Activated naive CD4-positive, alpha-beta T cell treated with anti-CD3 and anti-CD28 coated beads, Interleukin-2, amount 50 U/mL, for 24 hours (primary cell): ENCODE data around the gene UTP18.
A peak's percentile ranks its signal among the peaks of the same experiment; 100 is the strongest.
"Not testable (repeated sequence)": the region's sequence is repeated elsewhere in the genome, so short reads cannot be mapped to it uniquely, and the experiment has no call there.

Experiments used
- H3K27ac Mint-ChIP-seq: one replicate; pipeline ENCODE4 v1.8.0; 2021; ENCODE audit warnings: mild to moderate bottlenecking, mixed read lengths
- H3K27me3 Mint-ChIP-seq: one replicate; pipeline ENCODE4 v1.8.0; 2021; ENCODE audit warnings: mixed read lengths
- H3K36me3 Mint-ChIP-seq: one replicate; pipeline ENCODE4 v1.8.0; 2021; ENCODE audit warnings: mixed read lengths
- H3K4me1 Mint-ChIP-seq: one replicate; pipeline ENCODE4 v1.8.0; 2021; ENCODE audit warnings: mixed read lengths
- H3K4me3 Mint-ChIP-seq: one replicate; pipeline ENCODE4 v1.8.0; 2021; ENCODE audit warnings: mild to moderate bottlenecking, mixed read lengths
- H3K9me3 Mint-ChIP-seq: one replicate; pipeline ENCODE4 v1.8.0; 2021; ENCODE audit warnings: mixed read lengths

Gene UTP18

GRCh38 chr17:51250314-51250840 lies 10.0 kb upstream of the UTP18 start:
- Mint-ChIP-seq H3K9me3 (no peaks in the 10 kb centered on the region), H3K36me3 (peaks cover 25% of the 10 kb centered on the region), H3K27ac (no peak overlapping the region), H3K4me3 (no peak overlapping the region), H3K4me1 (peaks cover 32% of the 10 kb centered on the region), H3K27me3 (no peaks in the 10 kb centered on the region)

GRCh38 chr17:51251010-51251409 lies 9.3 kb upstream of the UTP18 start:
- Mint-ChIP-seq H3K4me3 (no peak overlapping the region), H3K9me3 (no peaks in the 10 kb centered on the region), H3K27ac (no peak overlapping the region), H3K36me3 (peaks cover 25% of the 10 kb centered on the region), H3K27me3 (no peaks in the 10 kb centered on the region), H3K4me1 (peaks cover 36% of the 10 kb centered on the region)

- Mint-ChIP-seq H3K27ac (no peak overlapping the region), H3K4me3 (peak overlapping the region; percentile 47), H3K9me3 (no peaks in the 10 kb centered on the region), H3K4me1 (peaks cover 65% of the 10 kb centered on the region), H3K27me3 (no peaks in the 10 kb centered on the region), H3K36me3 (peaks cover 23% of the 10 kb centered on the region)
Measured at GRCh38 chr17:51255673-51256072, 4.7 kb upstream of the UTP18 start.

GRCh38 chr17:51256101-51256500 lies 4.2 kb upstream of the UTP18 start:
- peaks cover 20% of the 10 kb centered on the region for H3K36me3 Mint-ChIP-seq
- H3K9me3 Mint-ChIP-seq: no peaks in the 10 kb centered on the region
- H3K27me3 Mint-ChIP-seq: no peaks in the 10 kb centered on the region
- H3K27ac Mint-ChIP-seq: no peak overlapping the region
- H3K4me3 Mint-ChIP-seq: peak overlapping the region; percentile 47
- H3K4me1 Mint-ChIP-seq: peaks cover 61% of the 10 kb centered on the region

- Mint-ChIP-seq H3K9me3 (no peaks in the 10 kb centered on the region), H3K27ac (no peak overlapping the region), H3K4me3 (peak overlapping the region; percentile 90), H3K4me1 (peaks cover 67% of the 10 kb centered on the region), H3K36me3 (peaks cover 21% of the 10 kb centered on the region), H3K27me3 (no peaks in the 10 kb centered on the region)
Measured at GRCh38 chr17:51257150-51258081, 2.9 kb upstream of the UTP18 start.

- H3K27ac Mint-ChIP-seq: peak overlapping the region; percentile 84
- H3K9me3 Mint-ChIP-seq: no peaks in the 10 kb centered on the region
- peaks cover 70% of the 10 kb centered on the region for H3K4me1 Mint-ChIP-seq
- H3K4me3 Mint-ChIP-seq: peak overlapping the region; percentile 90
- H3K36me3 Mint-ChIP-seq: peaks cover 21% of the 10 kb centered on the region
- no peaks in the 10 kb centered on the region for H3K27me3 Mint-ChIP-seq
Measured at GRCh38 chr17:51258756-51259563, 1.4 kb upstream of the UTP18 start.

GRCh38 chr17:51259564-51260236 lies 646 bp upstream of the UTP18 start, which contains the start of gene MBTD1:
Gene MBTD1 (minus strand): TSS chr17:51260049. CDS start chr17:51225161, 34,888 bp downstream.
- H3K4me1 Mint-ChIP-seq: peaks cover 62% of the 10 kb centered on the region
- peak within 1 kb of the TSS; percentile 98 for H3K27ac Mint-ChIP-seq
- peaks cover 21% of the 10 kb centered on the region for H3K36me3 Mint-ChIP-seq
- no peaks in the 10 kb centered on the region for H3K27me3 Mint-ChIP-seq
- no peaks in the 10 kb centered on the region for H3K9me3 Mint-ChIP-seq
- H3K4me3 Mint-ChIP-seq: peak within 1 kb of the TSS; percentile 90

- Mint-ChIP-seq H3K4me1 (peaks cover 65% of the 10 kb centered on the region), H3K4me3 (peak overlapping the region; percentile 90), H3K9me3 (no peaks in the 10 kb centered on the region), H3K27me3 (no peaks in the 10 kb centered on the region), H3K27ac (peak overlapping the region; percentile 36), H3K36me3 (peaks cover 27% of the 10 kb centered on the region)
Measured at GRCh38 chr17:51261024-51261963, 948 bp downstream of the UTP18 start.

- peaks cover 55% of the 10 kb centered on the region for H3K4me1 Mint-ChIP-seq
- no peaks in the 10 kb centered on the region for H3K9me3 Mint-ChIP-seq
- H3K36me3 Mint-ChIP-seq: peaks cover 27% of the 10 kb centered on the region
- H3K27me3 Mint-ChIP-seq: no peaks in the 10 kb centered on the region
- H3K27ac Mint-ChIP-seq: peak overlapping the region; percentile 82
- peak overlapping the region; percentile 83 for H3K4me3 Mint-ChIP-seq
Measured at GRCh38 chr17:51263006-51263405, 2.7 kb downstream of the UTP18 start.

- H3K36me3 Mint-ChIP-seq: peaks cover 32% of the 10 kb centered on the region
- H3K4me1 Mint-ChIP-seq: peaks cover 51% of the 10 kb centered on the region
Measured at GRCh38 chr17:51264466-51264865, 4.1 kb downstream of the UTP18 start.

GRCh38 chr17:51269991-51270390 lies 9.6 kb downstream of the UTP18 start:
- Mint-ChIP-seq H3K36me3 (peaks cover 24% of the 10 kb centered on the region), H3K9me3 (no peaks in the 10 kb centered on the region), H3K27ac (no peak overlapping the region), H3K27me3 (no peaks in the 10 kb centered on the region), H3K4me3 (no peak overlapping the region), H3K4me1 (peaks cover 58% of the 10 kb centered on the region)

More at GRCh38 chr17:51264466-51264865, 4.1 kb downstream of the UTP18 start:
- H3K9me3 Mint-ChIP-seq, H3K27me3 Mint-ChIP-seq: not testable (repeated sequence)
- H3K4me3 Mint-ChIP-seq: peak overlapping the region; percentile 47
- peak overlapping the region; percentile 30 for H3K27ac Mint-ChIP-seq

GRCh38 chr17:51270636-51271035 lies 10.3 kb downstream of the UTP18 start:
- Mint-ChIP-seq H3K9me3 (no peaks in the 10 kb centered on the region), H3K4me1 (peaks cover 55% of the 10 kb centered on the region), H3K4me3 (no peak overlapping the region), H3K27me3 (no peaks in the 10 kb centered on the region), H3K27ac (no peak overlapping the region), H3K36me3 (peaks cover 24% of the 10 kb centered on the region)

GRCh38 chr17:51272812-51273211 lies 12.5 kb downstream of the UTP18 start:
- H3K9me3 Mint-ChIP-seq: no peaks in the 10 kb centered on the region
- H3K4me3 Mint-ChIP-seq: no peak overlapping the region
- no peak overlapping the region for H3K27ac Mint-ChIP-seq
- H3K27me3 Mint-ChIP-seq: no peaks in the 10 kb centered on the region
- peaks cover 44% of the 10 kb centered on the region for H3K4me1 Mint-ChIP-seq
- H3K36me3 Mint-ChIP-seq: peaks cover 24% of the 10 kb centered on the region

- Mint-ChIP-seq H3K36me3 (peaks cover 22% of the 10 kb centered on the region), H3K4me3 (no peak overlapping the region), H3K4me1 (peaks cover 34% of the 10 kb centered on the region), H3K9me3 (no peaks in the 10 kb centered on the region), H3K27me3 (no peaks in the 10 kb centered on the region), H3K27ac (no peak overlapping the region)
Measured at GRCh38 chr17:51275381-51275780, 15.0 kb downstream of the UTP18 start.
